AG04449 (cell line): Measurements from ENCODE around the gene CPNE6.

Source experiments
- CTCF ChIA-PET: fragments of 350-600 bp; formaldehyde crosslinking; extraction: SDS; loops from one replicate; lab custom pipeline; 2021; ENCODE audit warnings: antibody characterized with exemption; lab: Yijun Ruan, JAX
- POLR2A ChIA-PET: fragments of 400-600, 350-600 bp; formaldehyde crosslinking; extraction: SDS; loops from one replicate; lab custom pipeline; 2020; ENCODE audit warnings: antibody characterized with exemption, inconsistent platforms; lab: Yijun Ruan, JAX
- DNase-seq: peaks from one replicate; pipeline ENCODE4 v3.0.0-alpha.2; 2010; ENCODE audit warnings: low read depth, low spot score
- H3K4me3 ChIP-seq: 2 replicates; pipeline ENCODE4 v1.5.1; 2011; ENCODE audit warnings: low read depth, mild to moderate bottlenecking, control low read depth, low read length
- TF ChIP-seq, protein P1 (sequence below): IDR thresholded peaks from one replicate; pipeline ENCODE4 v1.5.1; 2011; ENCODE audit warnings: mild to moderate bottlenecking, moderate library complexity, low read length, control low read depth, inconsistent platforms; ENCODE audit not compliant: insufficient read depth; ENCODE audit errors: missing control alignments

CPNE6 gene

DNA sequence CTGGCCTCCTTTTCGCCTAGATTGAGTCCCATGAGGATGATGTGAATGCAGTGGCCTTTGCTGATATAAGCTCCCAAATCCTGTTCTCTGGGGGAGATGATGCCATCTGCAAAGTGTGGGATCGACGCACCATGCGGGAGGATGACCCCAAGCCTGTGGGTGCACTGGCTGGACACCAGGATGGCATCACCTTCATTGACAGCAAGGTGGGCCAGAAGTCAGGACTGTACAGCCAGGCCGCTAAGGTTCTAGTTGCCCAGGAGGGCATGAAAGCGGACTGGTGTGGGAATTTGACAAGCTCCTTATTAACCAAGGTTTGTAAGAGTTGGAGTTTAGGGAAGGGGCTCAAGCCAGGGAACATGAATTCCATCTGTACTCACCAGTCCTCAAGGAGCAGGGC is 48.3 kb downstream of the CPNE6 start:
- POLR2A ChIA-PET = no interaction called here

DNA sequence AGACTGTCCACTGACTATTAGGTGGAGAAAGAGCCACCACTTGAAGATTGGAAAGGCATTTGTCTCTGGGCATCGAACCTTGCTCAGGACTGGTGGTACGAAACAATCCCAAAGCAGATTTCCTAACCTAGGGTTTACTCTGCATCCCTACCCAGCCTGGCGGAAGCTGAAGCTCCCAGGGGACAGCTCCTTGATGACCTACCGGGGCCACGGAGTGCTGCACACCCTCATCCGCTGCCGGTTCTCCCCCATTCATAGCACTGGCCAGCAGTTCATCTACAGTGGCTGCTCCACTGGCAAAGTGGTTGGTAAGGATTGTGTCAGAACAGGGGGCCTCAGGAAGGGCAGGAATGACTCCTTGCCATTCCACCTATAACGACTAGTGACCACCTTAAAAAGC is 49.8 kb downstream of the CPNE6 start:
- ChIA-PET CTCF (interaction anchor here (1.4 to 1.7 kb wide), 2 partner anchors 40 to 62 kb away, joined by 4 to 5 read pairs; partner anchors contain the start of gene IRF9), POLR2A (no interaction called here)
- no peak for DNase-seq
- TF ChIP-seq, protein P1, sequence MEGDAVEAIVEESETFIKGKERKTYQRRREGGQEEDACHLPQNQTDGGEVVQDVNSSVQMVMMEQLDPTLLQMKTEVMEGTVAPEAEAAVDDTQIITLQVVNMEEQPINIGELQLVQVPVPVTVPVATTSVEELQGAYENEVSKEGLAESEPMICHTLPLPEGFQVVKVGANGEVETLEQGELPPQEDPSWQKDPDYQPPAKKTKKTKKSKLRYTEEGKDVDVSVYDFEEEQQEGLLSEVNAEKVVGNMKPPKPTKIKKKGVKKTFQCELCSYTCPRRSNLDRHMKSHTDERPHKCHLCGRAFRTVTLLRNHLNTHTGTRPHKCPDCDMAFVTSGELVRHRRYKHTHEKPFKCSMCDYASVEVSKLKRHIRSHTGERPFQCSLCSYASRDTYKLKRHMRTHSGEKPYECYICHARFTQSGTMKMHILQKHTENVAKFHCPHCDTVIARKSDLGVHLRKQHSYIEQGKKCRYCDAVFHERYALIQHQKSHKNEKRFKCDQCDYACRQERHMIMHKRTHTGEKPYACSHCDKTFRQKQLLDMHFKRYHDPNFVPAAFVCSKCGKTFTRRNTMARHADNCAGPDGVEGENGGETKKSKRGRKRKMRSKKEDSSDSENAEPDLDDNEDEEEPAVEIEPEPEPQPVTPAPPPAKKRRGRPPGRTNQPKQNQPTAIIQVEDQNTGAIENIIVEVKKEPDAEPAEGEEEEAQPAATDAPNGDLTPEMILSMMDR = no peak
- no peak overlapping the region for H3K4me3 ChIP-seq

More for the DNA sequence above, 48.3 kb downstream of the CPNE6 start:
- CTCF ChIA-PET = interaction anchor here (0.9 to 1.2 kb wide), 2 partner anchors 41 to 189 kb away, joined by 3 read pairs; partner anchors contain the start of gene IRF9
- no peak overlapping the region for H3K4me3 ChIP-seq
- DNase-seq = no peak
- TF ChIP-seq, protein P1 = no peak

DNA sequence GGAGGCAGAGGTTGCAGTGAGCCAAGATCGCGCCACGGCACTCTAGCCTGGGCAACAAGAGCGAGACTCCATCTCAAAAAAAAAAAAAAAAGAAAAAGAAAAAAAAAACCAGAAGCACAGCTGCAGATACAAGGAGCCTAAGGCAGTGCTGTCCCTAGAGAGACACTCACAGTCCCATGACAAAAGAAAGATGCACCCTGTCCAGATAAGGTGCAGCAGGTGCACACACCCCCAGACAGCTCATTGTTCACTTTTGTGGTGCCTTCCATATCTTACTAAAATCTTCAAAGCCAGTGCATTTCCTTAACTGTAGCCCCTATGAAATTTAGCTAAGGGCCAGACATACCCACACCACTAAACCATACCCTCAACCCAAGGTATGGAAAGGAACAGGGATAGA is 51.1 kb downstream of the CPNE6 start:
- no peak for DNase-seq
- ChIA-PET POLR2A (interaction anchor here (1.8 kb wide), 1 partner anchor 24 kb away, joined by 5 read pairs; the partner anchor contains the start of genes PSME2 and RNF31), CTCF (interaction anchor here (1.2 to 1.7 kb wide), 3 partner anchors 16 to 64 kb away, joined by 3 to 5 read pairs (median 4); partner anchors contain the start of gene IRF9)
- TF ChIP-seq, protein P1 = no peak
- no peak overlapping the region for H3K4me3 ChIP-seq

- TF ChIP-seq, protein P1 = no peak
- no peak for DNase-seq
- no peak overlapping the region for H3K4me3 ChIP-seq
- ChIA-PET POLR2A (interaction anchor here (1.8 kb wide), 1 partner anchor 24 kb away, joined by 5 read pairs; the partner anchor contains the start of genes PSME2 and RNF31), CTCF (interaction anchor here (1.0 to 1.7 kb wide), 4 partner anchors 14 to 38 kb away, joined by 3 to 5 read pairs (median 4); partner anchors contain the start of genes EMC9 and IRF9)
Measured at GRCh38 chr14:24122898-24123297, 51.5 kb downstream of the CPNE6 start.

DNA sequence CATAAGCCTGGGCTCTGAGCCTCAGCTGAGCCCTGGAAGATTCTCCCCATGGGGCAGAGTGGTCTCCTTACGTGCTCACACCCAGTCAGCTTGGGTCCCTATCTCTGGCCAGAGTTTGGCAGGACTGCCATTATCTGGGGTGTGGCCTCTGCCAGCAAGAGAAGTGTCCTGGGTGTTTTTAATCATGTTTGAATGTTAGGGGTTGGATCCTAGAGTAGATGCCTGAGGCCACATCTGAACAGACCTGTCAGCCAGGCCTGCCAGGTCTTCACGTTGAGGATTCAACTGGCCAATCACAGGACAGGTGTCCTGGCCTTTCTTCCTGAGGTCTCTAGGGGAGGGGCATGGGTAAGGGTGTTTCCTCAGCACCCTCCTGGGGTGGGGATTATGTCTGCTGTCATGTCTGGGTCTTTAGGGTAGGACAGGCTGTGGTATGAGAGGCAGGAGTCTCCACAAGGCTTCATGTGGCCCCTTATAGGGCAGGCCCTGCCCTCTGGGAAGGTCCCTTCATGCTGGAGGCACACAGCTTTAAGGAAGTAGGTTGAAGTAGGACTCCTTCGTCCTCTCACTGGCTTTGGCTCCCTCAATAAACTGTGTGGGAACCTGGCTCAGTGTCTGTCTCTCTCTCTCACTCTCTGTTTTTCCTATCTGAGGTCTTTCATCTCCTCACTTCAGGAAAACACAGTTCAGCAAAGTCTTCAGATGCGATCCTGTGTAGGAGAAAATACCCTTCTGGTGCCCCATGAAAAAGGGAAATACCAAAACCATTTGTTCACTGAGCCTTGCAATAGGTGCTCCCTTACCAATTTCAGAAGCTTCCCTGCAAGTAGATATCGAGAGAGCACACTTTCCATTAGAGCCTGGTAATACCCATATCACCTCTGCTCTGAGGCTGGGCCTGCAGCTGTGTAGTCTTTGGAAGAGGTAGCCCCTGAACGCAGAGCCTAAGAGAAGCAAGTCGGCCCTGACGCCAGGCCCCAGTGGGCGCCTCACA is 52.4 kb downstream of the CPNE6 start:
- DNase-seq = no peak
- TF ChIP-seq, protein P1 = no peak
- ChIA-PET CTCF (interaction anchor here (0.8 to 1.5 kb wide), 4 partner anchors 15 to 66 kb away, joined by 3 to 5 read pairs (median 4); partner anchors contain the start of gene EMC9), POLR2A (interaction anchor here (1.8 kb wide), 1 partner anchor 23 kb away, joined by 5 read pairs; the partner anchor contains the start of genes PSME2 and RNF31)
- H3K4me3 ChIP-seq = no peak overlapping the region
